ENCODE results near the gene IFI35. TPM values are rescaled to one million over a fixed set of nuclear protein-coding genes. Genes with fewer than 3 reads are reported as not detected.

IFI35 gene
- total and polyA plus RNA-seq, 9 of the 15 experiments (the other 6 are each of a cell fraction or from before 2014, with no cell fraction given) = 4.4 to 13.1 (median 10.2) TPM

DNA sequence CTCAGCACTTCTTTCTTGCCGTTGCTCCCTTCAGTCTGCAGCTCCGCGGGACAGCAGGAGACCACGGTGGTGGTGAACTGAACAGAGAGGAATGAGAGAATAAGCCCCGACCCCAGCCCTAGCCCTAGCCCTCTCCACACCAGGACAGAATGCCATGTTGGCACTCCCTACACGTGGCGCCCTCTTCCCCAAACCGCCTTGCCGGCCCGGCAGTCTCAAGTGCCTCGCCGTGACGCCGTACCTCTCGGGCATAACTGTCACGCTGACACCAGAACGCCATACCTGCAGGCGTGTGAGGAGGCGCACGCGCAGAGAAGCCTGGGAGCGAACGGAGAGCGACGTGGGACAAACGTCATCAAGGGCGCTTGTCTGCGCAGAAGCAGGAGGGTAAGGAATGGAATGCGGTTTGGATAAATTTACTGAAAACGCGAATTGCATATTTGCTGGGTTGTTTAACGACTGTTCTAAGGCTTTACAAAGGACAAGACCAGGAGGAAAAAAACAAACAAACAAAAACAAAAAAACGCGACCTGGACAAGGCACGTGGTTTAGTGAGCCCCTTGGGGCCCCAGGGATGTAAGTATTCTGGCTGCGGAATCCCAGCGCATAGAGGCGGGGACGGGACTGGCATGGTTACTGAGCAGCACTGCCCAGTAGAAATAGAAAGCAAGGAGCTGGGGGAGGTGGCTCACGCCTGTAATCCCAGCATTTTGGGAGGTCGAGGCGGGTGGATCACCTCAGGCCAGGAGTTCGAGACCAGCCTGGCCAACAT is 42.2 kb upstream of the IFI35 start, which contains the start of gene AARSD1:
Gene AARSD1, minus strand, starts transcription at position 294 of the 772 bp plus-strand sequence. Its CDS starts 14 bp downstream, at position 280.
- H3K27me3 ChIP-seq (ENCODE audit: control insufficient read depth in 2 of 2, insufficient read depth in 2 of 2, low read length in 2 of 2) = no peaks in the 10 kb centered on the region
- peak within 1 kb of the TSS; percentile 97 for H2AFZ ChIP-seq (ENCODE audit: low read depth, low read length)
- H3K4me2 ChIP-seq (ENCODE audit: insufficient read depth, low read length) = peak within 1 kb of the TSS; percentile 98
- ChIA-PET CTCF (ENCODE audit: low intra/inter-chr PET ratio) (interaction anchor here (0.6 kb wide), 1 partner anchor 32 kb away, joined by 4 read pairs; no protein-coding TSS in a partner anchor), POLR2A (interaction anchor here (0.5 to 2.6 kb wide), 9 partner anchors 10 to 292 kb away, joined by 3 to 9 read pairs (median 3); partner anchors contain the start of gene VPS25)
- H3K27ac ChIP-seq (ENCODE audit: extremely low read depth, low read depth, low read length) = peak within 1 kb of the TSS; percentile 86
- no peaks in the 10 kb centered on the region for H4K20me1 ChIP-seq (replicated peaks; ENCODE audit: control insufficient read depth, insufficient read depth, low read length)
- DNase-seq (ENCODE audit: extremely low read depth in 1 of 4, low spot score in 3 of 4) = peak; percentile 79 to 97 (median 86)
- peaks cover 3 to 10% of the 10 kb centered on the region in 2 experiments; a peak in 4 of 5 replicates for H3K4me1 ChIP-seq (replicated peaks in 1 of 2; ENCODE audit: control insufficient read depth in 2 of 2, insufficient read depth in 2 of 2, low read length in 2 of 2)
- peak within 1 kb of the TSS; percentile 67 for H3K4me3 ChIP-seq
- peaks cover 41% of the 10 kb centered on the region for H3K36me3 ChIP-seq (ENCODE audit: control insufficient read depth, insufficient read depth, low read length)
- peak within 1 kb of the TSS; percentile 94 to 95 for H3K9ac ChIP-seq (ENCODE audit: insufficient read depth in 1 of 2, low read depth in 2 of 2, low read length in 2 of 2)
- in situ Hi-C loops (cut with MboI) (no loop called here), intact Hi-C loops (cut with micrococcal nuclease) (loop anchor here (1.0 kb wide), 1 partner anchor 34 kb away; the partner anchor contains the start of gene RPL27)
- peak; percentile 94 for ATAC-seq
- no peaks in the 10 kb centered on the region for H3K9me1 ChIP-seq (ENCODE audit: control insufficient read depth, insufficient read depth, low read length)
- H3K79me2 ChIP-seq (ENCODE audit: control insufficient read depth, insufficient read depth, low read length) = peaks cover 43% of the 10 kb centered on the region
- no peaks in the 10 kb centered on the region for H3K9me3 ChIP-seq (replicated peaks; ENCODE audit: control insufficient read depth, insufficient read depth, low read depth, low read length)
- under 1% methylated on average over 43 of the region's 43 CpGs for WGBS (ENCODE audit: insufficient coverage, low coverage, missing lambda C conversion rate)
- FAIRE-seq = peak; percentile 99
- BruUV-seq (replicated peaks) = TSS peak; percentile 97
- TF ChIP-seq ZNF316 (IDR thresholded peaks at IDR 0.05) = peak; percentile 16; the same call in 1 of the 2 replicates
- no peak for TF ChIP-seq TAF7 (tag; IDR thresholded peaks at IDR 0.05)
- peak; percentile 82 to 87; a peak in 3 of 4 replicates for TF ChIP-seq SIN3A (IDR thresholded peaks at IDR 0.05; ENCODE audit: borderline replicate concordance in 2 of 2, control insufficient read depth in 1 of 2, low read depth in 2 of 2, low read length in 2 of 2)
- no peak for TF ChIP-seq DMBX1 (CRISPR knock-in tag; IDR thresholded peaks at IDR 0.05; ENCODE audit: borderline replicate concordance)
- no peak for TF ChIP-seq KAT7 (CRISPR knock-in tag; IDR thresholded peaks at IDR 0.05; ENCODE audit: borderline replicate concordance)
- 0 out of 2 replicates have a peak, but pooled peaks have one; percentile 44 for TF ChIP-seq BACH1 (tag; IDR thresholded peaks at IDR 0.05)
- TF ChIP-seq NFE2L1 (tag; IDR thresholded peaks at IDR 0.05; ENCODE audit: borderline replicate concordance, low read depth) = no peak
- no peak for TF ChIP-seq ZSCAN32 (CRISPR knock-in tag; IDR thresholded peaks at IDR 0.05)
- peak; percentile 78 for TF ChIP-seq TAF9B (IDR thresholded peaks at IDR 0.05; ENCODE audit: partially characterized antibody)
- TF ChIP-seq, protein P1, sequence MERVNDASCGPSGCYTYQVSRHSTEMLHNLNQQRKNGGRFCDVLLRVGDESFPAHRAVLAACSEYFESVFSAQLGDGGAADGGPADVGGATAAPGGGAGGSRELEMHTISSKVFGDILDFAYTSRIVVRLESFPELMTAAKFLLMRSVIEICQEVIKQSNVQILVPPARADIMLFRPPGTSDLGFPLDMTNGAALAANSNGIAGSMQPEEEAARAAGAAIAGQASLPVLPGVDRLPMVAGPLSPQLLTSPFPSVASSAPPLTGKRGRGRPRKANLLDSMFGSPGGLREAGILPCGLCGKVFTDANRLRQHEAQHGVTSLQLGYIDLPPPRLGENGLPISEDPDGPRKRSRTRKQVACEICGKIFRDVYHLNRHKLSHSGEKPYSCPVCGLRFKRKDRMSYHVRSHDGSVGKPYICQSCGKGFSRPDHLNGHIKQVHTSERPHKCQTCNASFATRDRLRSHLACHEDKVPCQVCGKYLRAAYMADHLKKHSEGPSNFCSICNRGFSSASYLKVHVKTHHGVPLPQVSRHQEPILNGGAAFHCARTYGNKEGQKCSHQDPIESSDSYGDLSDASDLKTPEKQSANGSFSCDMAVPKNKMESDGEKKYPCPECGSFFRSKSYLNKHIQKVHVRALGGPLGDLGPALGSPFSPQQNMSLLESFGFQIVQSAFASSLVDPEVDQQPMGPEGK (CRISPR knock-in tag; IDR thresholded peaks at IDR 0.05; ENCODE audit: borderline replicate concordance) = no peak
- no peak for TF ChIP-seq BRF1 (IDR thresholded peaks at IDR 0.05; ENCODE audit: borderline replicate concordance, extremely low read depth, insufficient read length)
- peak; percentile 96 for TF ChIP-seq ZBTB2 (IDR thresholded peaks at IDR 0.05)
- no peak for TF ChIP-seq HLTF (IDR thresholded peaks at IDR 0.05)
- no peak for TF ChIP-seq ZBTB8A (IDR thresholded peaks at IDR 0.05; ENCODE audit: partially characterized antibody)
- no peak for TF ChIP-seq SMARCB1 (IDR thresholded peaks at IDR 0.05; ENCODE audit: insufficient read length, low read depth)
- TF ChIP-seq, protein P2, sequence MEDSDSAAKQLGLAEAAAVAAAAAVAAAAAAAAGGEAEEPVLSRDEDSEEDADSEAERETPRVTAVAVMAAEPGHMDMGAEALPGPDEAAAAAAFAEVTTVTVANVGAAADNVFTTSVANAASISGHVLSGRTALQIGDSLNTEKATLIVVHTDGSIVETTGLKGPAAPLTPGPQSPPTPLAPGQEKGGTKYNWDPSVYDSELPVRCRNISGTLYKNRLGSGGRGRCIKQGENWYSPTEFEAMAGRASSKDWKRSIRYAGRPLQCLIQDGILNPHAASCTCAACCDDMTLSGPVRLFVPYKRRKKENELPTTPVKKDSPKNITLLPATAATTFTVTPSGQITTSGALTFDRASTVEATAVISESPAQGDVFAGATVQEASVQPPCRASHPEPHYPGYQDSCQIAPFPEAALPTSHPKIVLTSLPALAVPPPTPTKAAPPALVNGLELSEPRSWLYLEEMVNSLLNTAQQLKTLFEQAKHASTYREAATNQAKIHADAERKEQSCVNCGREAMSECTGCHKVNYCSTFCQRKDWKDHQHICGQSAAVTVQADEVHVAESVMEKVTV (CRISPR knock-in tag; IDR thresholded peaks at IDR 0.05) = no peak
- TF ChIP-seq L3MBTL2 (IDR thresholded peaks at IDR 0.05) = peak; percentile 92
